Left ventricle myocardium inferior (tissue), 1 donor: ENCODE data around the gene RPL38. TPM values are rescaled to one million over a fixed set of nuclear protein-coding genes. Genes with fewer than 3 reads are reported as not detected.

Experiments
- DNase-seq: peaks from one replicate; pipeline ENCODE4 v3.0.0-alpha.2; 2020
- H3K27ac ChIP-seq: fragments of 200-600 bp; replicated peaks from 2 replicates; pipeline ENCODE4 v1.8.0; 2021
- H3K27me3 ChIP-seq: fragments of 200-600 bp; 2 replicates; pipeline ENCODE4 v1.8.0; 2021; ENCODE audit warnings: low read depth
- H3K36me3 ChIP-seq: fragments of 200-600 bp; 2 replicates; pipeline ENCODE4 v1.8.0; 2021
- H3K4me1 ChIP-seq: fragments of 200-600 bp; 2 replicates; pipeline ENCODE4 v1.8.0; 2021
- H3K4me3 ChIP-seq: fragments of 200-600 bp; 2 replicates; pipeline ENCODE4 v1.8.0; 2021; ENCODE audit warnings: mild to moderate bottlenecking, moderate library complexity
- H3K9me3 ChIP-seq: fragments of 200-600 bp; replicated peaks from 2 replicates; pipeline ENCODE4 v1.8.0; 2021
- CTCF ChIP-seq: fragments of 200-600 bp; IDR thresholded peaks from 2 replicates; pipeline ENCODE4 v1.8.0; 2021; ENCODE audit warnings: antibody characterized with exemption, mild to moderate bottlenecking, borderline replicate concordance
- intact Hi-C: fragments of 100-400 bp; cut with micrococcal nuclease; formaldehyde crosslinking; loops from one replicate; pipeline ENCODE4 v1.11.0; 2022
- total RNA-seq: library from RNA; stranded (reverse); fragmentation: NEBNext Ultra II Directional; extraction: Animal tissue kit (Norgen Biotek cat#: 25700); gene quantifications from one replicate; pipeline ENCODE4 v1.2.1, GENCODE V29; 2021
- donor health status: DM: no; HTN: yes; CAD: no; lungs with severe emphysema.

RPL38 gene
- total RNA-seq, 1 donor from 2014 or later: 702 TPM

DNA sequence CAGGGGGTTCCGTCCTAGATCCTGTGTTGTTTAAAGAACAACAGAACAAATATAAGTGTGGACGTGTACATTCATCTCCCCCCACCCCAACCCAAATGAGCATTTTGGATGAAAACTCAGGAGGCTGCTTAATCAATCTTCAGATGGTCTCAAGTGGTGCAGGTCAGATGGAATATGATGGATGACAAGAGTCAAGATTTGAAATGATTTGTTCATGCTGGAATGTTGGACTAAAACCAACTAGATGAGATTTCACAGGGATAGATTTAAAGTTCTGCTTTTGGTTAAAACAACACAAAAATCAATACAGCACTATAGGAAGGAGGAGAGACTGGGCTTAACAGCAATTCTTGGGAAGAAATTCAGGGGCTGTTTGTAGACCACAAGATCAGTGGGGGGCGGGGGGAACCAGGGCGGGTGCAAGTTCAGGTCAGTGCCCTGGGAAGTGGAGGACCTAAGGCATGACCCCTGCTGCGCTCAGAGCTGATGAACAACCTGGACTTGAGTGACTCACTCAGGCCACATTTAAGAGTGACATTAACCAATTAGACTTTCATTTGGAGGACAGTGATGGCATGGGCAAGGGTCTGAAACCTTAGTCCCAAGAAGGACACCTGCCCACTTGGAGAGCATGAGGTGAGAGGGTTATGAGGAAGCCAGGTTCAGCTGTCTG lies 25.0 kb downstream of the RPL38 start:
- H3K4me3 ChIP-seq: no peak overlapping the region
- H3K36me3 ChIP-seq: peaks cover 53% of the 10 kb centered on the region
- TF ChIP-seq CTCF: no peak
- H3K9me3 ChIP-seq: no peaks in the 10 kb centered on the region
- DNase-seq: no peak
- peaks cover 13% of the 10 kb centered on the region for H3K4me1 ChIP-seq
- intact Hi-C loops: no loop called here
- no peaks in the 10 kb centered on the region for H3K27me3 ChIP-seq
- H3K27ac ChIP-seq: no peak overlapping the region

- intact Hi-C loops: no loop called here
- DNase-seq: no peak
- no peaks in the 10 kb centered on the region for H3K27me3 ChIP-seq
- H3K36me3 ChIP-seq: peaks cover 31% of the 10 kb centered on the region
- H3K9me3 ChIP-seq: no peaks in the 10 kb centered on the region
- TF ChIP-seq CTCF: no peak
- H3K4me1 ChIP-seq: peaks cover 30% of the 10 kb centered on the region
- no peak overlapping the region for H3K27ac ChIP-seq
- no peak overlapping the region for H3K4me3 ChIP-seq
Measured at GRCh38 chr17:74230896-74231295, 27.4 kb downstream of the RPL38 start.

DNA sequence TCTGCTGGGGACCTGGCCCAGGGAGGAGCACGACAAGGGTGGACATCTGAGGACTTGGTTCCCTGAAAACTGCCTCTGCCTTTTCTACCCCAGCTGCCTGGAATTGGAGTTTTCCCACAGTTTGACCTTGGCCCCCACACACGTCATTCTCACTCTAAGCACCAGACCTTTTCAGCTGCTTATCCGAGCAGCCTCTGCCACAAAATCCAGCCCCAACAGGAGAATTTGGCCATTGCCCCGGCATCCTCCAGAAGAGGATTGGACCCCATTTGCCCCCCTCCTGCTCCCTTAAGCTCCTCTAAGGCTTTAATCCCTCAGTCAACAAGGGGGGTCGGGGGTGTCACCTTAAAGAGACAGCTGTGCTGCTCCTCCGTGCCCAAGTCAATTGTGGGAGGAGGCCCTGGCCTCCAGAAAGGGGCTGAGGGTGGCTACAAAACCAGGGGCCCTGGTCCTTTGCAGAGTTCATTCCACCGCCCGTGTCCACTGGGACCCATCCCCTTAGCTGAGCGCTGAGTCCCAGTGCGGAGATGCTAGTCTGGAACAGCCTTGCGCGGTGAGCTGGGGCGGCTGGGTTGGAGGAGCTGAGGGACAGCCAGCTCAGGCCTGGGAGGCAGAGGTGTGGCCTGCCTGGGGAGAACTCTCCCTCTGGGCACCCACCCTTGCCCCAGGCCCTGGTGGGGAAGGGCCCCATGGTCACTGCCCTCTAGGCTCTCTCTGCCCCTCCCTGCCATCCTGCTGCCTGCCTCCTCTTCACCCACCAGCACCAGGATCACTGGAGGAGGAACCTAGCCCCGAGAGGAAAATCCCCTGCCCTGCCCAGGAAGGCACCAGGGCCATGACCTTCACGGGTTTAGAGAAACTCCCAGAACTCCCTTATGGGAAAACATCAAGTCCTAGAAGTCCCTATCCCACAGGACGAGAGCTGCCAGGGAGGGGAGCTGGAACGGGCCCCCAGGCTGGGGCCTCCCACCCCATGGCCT lies 28.7 kb downstream of the RPL38 start:
- no peaks in the 10 kb centered on the region for H3K9me3 ChIP-seq
- H3K4me3 ChIP-seq: no peak overlapping the region
- H3K36me3 ChIP-seq: peaks cover 31% of the 10 kb centered on the region
- TF ChIP-seq CTCF: no peak
- intact Hi-C loops: no loop called here
- no peaks in the 10 kb centered on the region for H3K27me3 ChIP-seq
- no peak for DNase-seq
- H3K27ac ChIP-seq: no peak overlapping the region
- peaks cover 43% of the 10 kb centered on the region for H3K4me1 ChIP-seq

GRCh38 chr17:74233937-74234336 lies 30.5 kb downstream of the RPL38 start:
- Histone ChIP-seq H3K9me3 (no peaks in the 10 kb centered on the region), H3K27me3 (no peaks in the 10 kb centered on the region), H3K4me3 (no peak overlapping the region), H3K36me3 (peaks cover 35% of the 10 kb centered on the region), H3K27ac (no peak overlapping the region), H3K4me1 (peaks cover 45% of the 10 kb centered on the region)
- DNase-seq: no peak
- intact Hi-C loops: no loop called here
- TF ChIP-seq CTCF: no peak

DNA sequence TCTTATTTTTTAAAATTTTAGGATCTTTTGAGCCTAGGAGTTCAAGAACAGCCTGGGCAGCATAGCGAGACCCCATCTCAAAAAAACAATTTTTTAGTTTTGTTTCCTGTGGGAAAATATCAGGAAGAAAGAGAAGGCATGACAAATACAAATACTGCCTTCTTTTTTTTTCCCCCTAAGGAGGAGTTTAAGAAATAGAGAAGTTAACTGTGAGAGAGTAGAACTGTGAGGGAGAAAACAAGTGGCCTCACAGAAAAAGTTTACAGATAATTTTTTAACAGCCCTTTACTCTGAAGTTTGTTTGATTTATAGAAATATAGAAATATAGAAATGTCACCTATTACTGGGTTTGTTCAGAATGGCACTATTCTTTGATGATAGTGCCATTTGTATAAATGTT lies 31.0 kb downstream of the RPL38 start:
- intact Hi-C loops: no loop called here
- Histone ChIP-seq H3K4me3 (peak overlapping the region; percentile 42), H3K36me3 (peaks cover 35% of the 10 kb centered on the region), H3K9me3 (no peaks in the 10 kb centered on the region), H3K27me3 (no peaks in the 10 kb centered on the region), H3K27ac (peak overlapping the region; percentile 82), H3K4me1 (peaks cover 48% of the 10 kb centered on the region)
- no peak for DNase-seq
- TF ChIP-seq CTCF: no peak
